GM12878 (cell line): ENCODE results near the gene UBP1. TPM values are rescaled to one million over a fixed set of nuclear protein-coding genes. Genes with fewer than 3 reads are reported as not detected.

Source experiments
- ATAC-seq: fragments of 200-7000 bp; cut with Tn5 transposase; 3 replicates; pipeline ENCODE4 v1.9.1; 2020; ENCODE audit warnings: mild to moderate bottlenecking, moderate library complexity
- BruUV-seq: library from RNA; stranded (reverse); fragments of 400-500 nt; replicated peaks from 2 replicates; lab custom pipeline; 2021; lab: Mats Ljungman, UMichigan
- CTCF ChIA-PET: fragments of 300-600 bp; sonication (Branson Sonifier 250); formaldehyde crosslinking; extraction: SDS; loops from one replicate; lab custom pipeline; 2021; ENCODE audit warnings: inconsistent platforms; lab: Yijun Ruan, JAX
- POLR2A ChIA-PET: fragments of 350-600 bp; formaldehyde crosslinking; extraction: SDS; loops from one replicate; lab custom pipeline; 2021; ENCODE audit warnings: inconsistent platforms; lab: Charles Lee
- RAD21 ChIA-PET: fragments of 300-600 bp; sonication (Branson Sonifier 250); formaldehyde crosslinking; loops from one replicate; lab custom pipeline; 2023; ENCODE audit warnings: antibody characterized with exemption; ENCODE audit not compliant: unreplicated experiment; lab: Charles Lee
- SMC1A ChIA-PET: fragments of 300-600 bp; sonication (Branson Sonifier 250); formaldehyde crosslinking; loops from one replicate; lab custom pipeline; 2023; ENCODE audit not compliant: unreplicated experiment, uncharacterized antibody; lab: Charles Lee
- DNase-seq: peaks from one replicate; pipeline ENCODE4 v3.0.0-alpha.2; 2011; ENCODE audit warnings: low read depth, low spot score
- FAIRE-seq: peaks from 3 replicates; lab custom pipeline; 2011; peaks lifted over from hg19 to GRCh38; lab: Jason Lieb, UNC
- H2AFZ ChIP-seq: 2 replicates; pipeline ENCODE4 v1.6.0; 2011; ENCODE audit warnings: low read depth, low read length, control low read depth; ENCODE audit not compliant: control insufficient read depth
- H3K27ac ChIP-seq: 2 replicates; pipeline ENCODE4 v1.5.1; 2011; ENCODE audit warnings: control low read depth; ENCODE audit not compliant: control insufficient read depth, insufficient read depth
- H3K27me3 ChIP-seq, 2 experiments: replicated peaks in 1 of 2; 2 replicates each; pipeline versions ENCODE4 v1.6.0 to v1.6.1; 2011; ENCODE audit warnings: low read length in 1 of 2; ENCODE audit not compliant: control insufficient read depth in 2 of 2, insufficient read depth in 2 of 2
- H3K36me3 ChIP-seq, 2 experiments: 2 replicates each; pipeline ENCODE4 v1.5.1; 2011; ENCODE audit warnings: low read length in 1 of 2; ENCODE audit not compliant: control insufficient read depth in 2 of 2, insufficient read depth in 2 of 2
- H3K4me1 ChIP-seq: 2 replicates; pipeline ENCODE4 v1.6.1; 2011; ENCODE audit warnings: mild to moderate bottlenecking, low read length, moderate library complexity, mixed read lengths; ENCODE audit not compliant: control insufficient read depth, insufficient read depth
- H3K4me2 ChIP-seq: 2 replicates; pipeline ENCODE4 v1.6.0; 2011; ENCODE audit warnings: control low read depth; ENCODE audit not compliant: control insufficient read depth, insufficient read depth
- H3K4me3 ChIP-seq: fragments of 200-600 bp; sonication (generic); 2 replicates; pipeline ENCODE4 v1.5.1; 2016
- H3K79me2 ChIP-seq: 2 replicates; pipeline ENCODE4 v1.6.0; 2011; ENCODE audit warnings: low read length; ENCODE audit not compliant: control insufficient read depth, insufficient read depth
- H3K9ac ChIP-seq: 2 replicates; pipeline ENCODE4 v1.8.0; 2011; ENCODE audit warnings: low read length, control low read depth, mixed read lengths; ENCODE audit not compliant: control insufficient read depth, insufficient read depth
- H3K9me3 ChIP-seq: replicated peaks from 3 replicates; pipeline ENCODE4 v1.5.1; 2011; ENCODE audit warnings: mild to moderate bottlenecking, low read length; ENCODE audit not compliant: control insufficient read depth, insufficient read depth
- H4K20me1 ChIP-seq: 2 replicates; pipeline ENCODE4 v1.6.0; 2011; ENCODE audit not compliant: control insufficient read depth, insufficient read depth
- CEBPB ChIP-seq, 2 experiments: fragments of 150-350 bp in 1 of 2; IDR thresholded peaks; 2 replicates each; pipeline ENCODE4 v1.6.1; 2012 to 2014; ENCODE audit warnings: low read depth in 2 of 2, low read length in 2 of 2, borderline replicate concordance in 1 of 2, inconsistent platforms in 1 of 2
- CEBPZ ChIP-seq: fragments of 150-350 bp; IDR thresholded peaks from 2 replicates; pipeline ENCODE4 v1.6.1; 2016; ENCODE audit warnings: low read depth, low read length
- ELK1 ChIP-seq: IDR thresholded peaks from 2 replicates; pipeline ENCODE4 v1.6.1; 2012; ENCODE audit warnings: low read depth, low read length, improper control_type of control experiment
- EZH2 ChIP-seq: IDR thresholded peaks from 2 replicates; pipeline ENCODE4 v1.6.1; 2012; ENCODE audit warnings: low read depth, mild to moderate bottlenecking, control low read depth, inconsistent platforms, low read length, borderline replicate concordance; ENCODE audit not compliant: control insufficient read depth
- HDGF ChIP-seq: fragments of 450-650 bp; IDR thresholded peaks from 2 replicates; pipeline ENCODE4 v1.6.1; 2016; ENCODE audit warnings: antibody characterized with exemption
- IRF5 ChIP-seq: fragments of 450-650 bp; IDR thresholded peaks from 2 replicates; pipeline ENCODE4 v1.6.1; 2017; ENCODE audit warnings: borderline replicate concordance
- JUNB ChIP-seq: IDR thresholded peaks from 2 replicates; pipeline ENCODE4 v1.6.1; 2016; ENCODE audit warnings: antibody characterized with exemption, mild to moderate bottlenecking
- LARP7 ChIP-seq: fragments of 450-650 bp; IDR thresholded peaks from 2 replicates; pipeline ENCODE4 v1.6.1; 2017; ENCODE audit warnings: mild to moderate bottlenecking
- MXI1 ChIP-seq: fragments of 150-350 bp; IDR thresholded peaks from 2 replicates; pipeline ENCODE4 v1.6.1; 2011; ENCODE audit warnings: low read depth, mild to moderate bottlenecking, inconsistent platforms, low read length, improper control_type of control experiment
- NR2C2 ChIP-seq: IDR thresholded peaks from 2 replicates; pipeline ENCODE4 v1.6.1; 2011; ENCODE audit warnings: borderline replicate concordance, low read depth; ENCODE audit not compliant: control insufficient read depth, insufficient read length
- PBX3 ChIP-seq: IDR thresholded peaks from 2 replicates; pipeline ENCODE4 v1.6.1; 2011; ENCODE audit warnings: mild to moderate bottlenecking, low read depth, low read length, moderate library complexity; ENCODE audit not compliant: insufficient replicate concordance
- PML ChIP-seq: IDR thresholded peaks from 2 replicates; pipeline ENCODE4 v1.6.1; 2012; ENCODE audit warnings: low read length, inconsistent platforms
- SMAD1 ChIP-seq: fragments of 450-650 bp; IDR thresholded peaks from 2 replicates; pipeline ENCODE4 v1.6.1; 2018; ENCODE audit warnings: mild to moderate bottlenecking, low read depth; ENCODE audit not compliant: partially characterized antibody
- STAT1 ChIP-seq: fragments of 450-650 bp; conservative IDR thresholded peaks from 2 replicates; pipeline ENCODE4 v1.6.1; 2014; ENCODE audit warnings: antibody characterized with exemption, mild to moderate bottlenecking
- TCF12 ChIP-seq: IDR thresholded peaks from 2 replicates; pipeline ENCODE4 v1.6.1; 2011; ENCODE audit warnings: low read depth, mild to moderate bottlenecking, low read length
- ZNF622 ChIP-seq: fragments of 450-650 bp; IDR thresholded peaks from 2 replicates; pipeline ENCODE4 v1.6.1; 2017; ENCODE audit warnings: mild to moderate bottlenecking, inconsistent platforms
- in situ Hi-C: fragments of 300-500 bp; cut with MboI; formaldehyde crosslinking; loops from 9 replicates; pipeline ENCODE4 v1.14.3; 2018; ENCODE audit warnings: mixed read lengths
- intact Hi-C: fragments of 100-400 bp; cut with micrococcal nuclease; formaldehyde crosslinking; loops from one replicate; pipeline ENCODE4 v1.14.2; 2022; ENCODE audit not compliant: unreplicated experiment
- polyA plus RNA-seq, 11 experiments: library from polyadenylated mRNA; depleted of rRNA in 4 of 11; unstranded in 6 of 11; stranded (reverse) in 5 of 11; fragments of >200 nt; fragmentation: Nextera tagmentation in 4 of 11; fragmentation: Illumina TruSeq in 1 of 11; extraction: Ambion mirVana in 4 of 11; extraction: Trizol in 1 of 11; gene quantifications; 1 replicate in 1 of 11; 2 replicates in 10 of 11; pipeline versions ENCODE4 v1.2.1 to v1.2.3, GENCODE V29; 2011 to 2016; ENCODE audit warnings: inconsistent platforms in 2 of 11, missing spikeins in 2 of 11, low read depth in 1 of 11
- total RNA-seq, 4 experiments: library from RNA; depleted of rRNA in 3 of 4; stranded (reverse); fragments of >200 nt in 3 of 4; fragmentation: Illumina TruSeq in 1 of 4; extraction: Trizol in 1 of 4; gene quantifications; 2 replicates each; pipeline versions ENCODE4 v1.2.1 to v1.2.3, GENCODE V29; 2013 to 2021

Gene UBP1
- total and polyA plus RNA-seq, 10 of the 15 experiments (the other 5 are each of a cell fraction or from before 2014, with no cell fraction given), result 9.3 to 93.6 (median 52.4) TPM

GRCh38 chr3:33364060-33364459 is 76.1 kb downstream of the UBP1 start:
- CTCF ChIA-PET, result interaction anchor here (0.9 to 2.4 kb wide), 3 partner anchors 9 to 418 kb away, joined by 3 to 16 read pairs (median 5); no protein-coding TSS in a partner anchor
- no peak overlapping the region for H2AFZ ChIP-seq
- no peaks in the 10 kb centered on the region for H3K27me3 ChIP-seq
- H3K4me3 ChIP-seq, result no peak overlapping the region
- no TSS peak for BruUV-seq
- H3K36me3 ChIP-seq, result no peaks in the 10 kb centered on the region
- SMC1A ChIA-PET, result interaction anchor here (0.6 to 4.5 kb wide), 4 partner anchors 9 to 374 kb away, joined by 3 to 17 read pairs (median 4); no protein-coding TSS in a partner anchor
- H3K4me1 ChIP-seq, result no peaks in the 10 kb centered on the region
- no peaks in the 10 kb centered on the region for H3K79me2 ChIP-seq
- no peak for FAIRE-seq
- no peak overlapping the region for H3K27ac ChIP-seq
- DNase-seq, result no peak
- H3K4me2 ChIP-seq, result no peak overlapping the region
- POLR2A ChIA-PET, result no interaction called here
- no peak for ATAC-seq
- H3K9me3 ChIP-seq, result no peaks in the 10 kb centered on the region
- H3K9ac ChIP-seq, result no peak overlapping the region
- RAD21 ChIA-PET, result interaction anchor here (1.8 to 2.0 kb wide), 2 partner anchors 9 to 233 kb away, joined by 6 read pairs; no protein-coding TSS in a partner anchor
- intact Hi-C loops (no loop called here), in situ Hi-C loops (no loop called here)
- no peaks in the 10 kb centered on the region for H4K20me1 ChIP-seq
- TF ChIP-seq STAT1 (no peak), SMAD1 (no peak), LARP7 (no peak), IRF5 (no peak), ZNF622 (no peak), CEBPZ (no peak), EZH2 (no peak), HDGF (no peak), PML (no peak), CEBPB (IDR thresholded peaks at IDR 0.05; ENCODE audit: borderline replicate concordance in 1 of 2, low read depth in 2 of 2, low read length in 2 of 2) (no peak), JUNB (no peak), PBX3 (no peak), TCF12 (no peak), NR2C2 (no peak), ELK1 (no peak), MXI1 (no peak)
